Panc1 (cell line): ENCODE measurements around the gene APLNR.

Experiments used
- CTCF ChIP-seq: fragments of 450-650 bp; IDR thresholded peaks from 2 replicates; pipeline ENCODE4 v1.5.1; 2017; ENCODE audit warnings: mild to moderate bottlenecking
- SIN3A ChIP-seq: IDR thresholded peaks from 2 replicates; pipeline ENCODE4 v1.6.1; 2012; ENCODE audit warnings: low read depth, mild to moderate bottlenecking, low read length, moderate library complexity, borderline replicate concordance; ENCODE audit not compliant: insufficient read depth

DNA sequence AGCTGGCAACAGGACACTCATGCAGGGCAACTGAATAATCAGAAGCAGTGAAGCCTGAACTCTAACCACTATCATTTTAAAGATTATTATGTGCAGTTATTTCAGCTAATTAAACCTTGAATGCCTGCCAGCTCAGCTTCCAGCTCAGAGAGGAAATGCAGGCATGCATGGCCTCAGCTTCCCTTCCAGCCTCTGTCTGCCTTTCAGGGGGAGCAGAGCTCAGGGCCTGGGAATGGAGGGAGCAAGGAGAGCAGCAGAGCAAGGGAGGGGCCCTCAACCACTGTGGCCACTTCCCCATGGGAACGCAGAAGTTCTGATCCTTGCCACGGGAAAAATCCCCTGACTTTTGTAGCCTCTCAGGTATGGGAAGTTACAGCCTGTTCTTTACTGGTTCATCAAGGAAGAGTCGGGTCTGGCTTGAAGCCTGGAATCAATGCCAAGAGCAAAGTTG lies 32.5 kb upstream of the APLNR start:
- TF ChIP-seq SIN3A, result no peak
- no peak for TF ChIP-seq CTCF
